Ovary (tissue), 9 donors: ENCODE data around the gene ZBTB7B. TPM values are rescaled to one million over a fixed set of nuclear protein-coding genes. Genes with fewer than 3 reads are reported as not detected.

Experiments used
- DNase-seq, 5 donors: peaks; one replicate each; pipeline ENCODE4 v3.0.0-alpha.2; 2019 to 2020
- H3K27ac ChIP-seq, 2 donors: fragments of 200-600 bp; one replicate each; pipeline versions ENCODE4 v1.5.1 to v1.8.0; 2019 to 2022
- H3K27me3 ChIP-seq: fragments of 200-600 bp; one replicate; pipeline ENCODE4 v1.8.0; 2022
- H3K36me3 ChIP-seq: fragments of 200-600 bp; sonication (generic); one replicate; pipeline ENCODE4 v1.5.1; 2019
- H3K4me1 ChIP-seq: one replicate; pipeline ENCODE4 v1.8.1; 2013; ENCODE audit warnings: mild to moderate bottlenecking, moderate library complexity; ENCODE audit not compliant: insufficient read depth
- H3K4me3 ChIP-seq: fragments of 200-600 bp; sonication (generic); one replicate; pipeline ENCODE4 v1.5.1; 2017
- H3K9me3 ChIP-seq, 2 donors: fragments of 200-600 bp in 1 of 2; sonication (generic) in 1 of 2; one replicate each; pipeline versions ENCODE4 v1.5.1 to v1.8.1; 2013 to 2019; ENCODE audit warnings: mild to moderate bottlenecking in 1 of 2, moderate library complexity in 1 of 2
- EP300 ChIP-seq: sonication (generic); formaldehyde crosslinking; IDR thresholded peaks from one replicate; pipeline ENCODE4 v1.6.1; 2017; ENCODE audit warnings: antibody characterized with exemption
- POLR2A ChIP-seq: fragments of 450-650 bp; IDR thresholded peaks from one replicate; pipeline ENCODE4 v1.6.1; 2017; ENCODE audit warnings: antibody characterized with exemption, mild to moderate bottlenecking, moderate library complexity
- WGBS, 3 donors: extraction: QIAGEN DNeasy Blood & Tissue Kit in 1 of 3; methylation state at CpG; one replicate each; pipeline versions ENCODE4 v1.1.5 to v1.1.7; 2013 to 2017; 5-methylcytosine and 5-hydroxymethylcytosine counted together
- intact Hi-C, 4 donors: fragments of 100-400 bp; cut with DNase I; formaldehyde crosslinking; loops; one replicate each; pipeline versions ENCODE4 v1.11.0 to v1.15.1; 2022 to 2023
- polyA plus RNA-seq, 2 donors: library from polyadenylated mRNA; stranded (reverse); fragments of 200-250 nt in 1 of 2; fragments of 350-450 nt in 1 of 2; fragmentation: Illumina TruSeq in 1 of 2; extraction: RNeasy Lipid Tissue Mini Kit (QIAGEN cat#74804) in 1 of 2; gene quantifications; one replicate each; pipeline ENCODE4 v1.2.3, GENCODE V29; 2013 to 2014
- total RNA-seq, 7 donors: library from RNA; depleted of rRNA in 2 of 7; stranded (reverse); fragments of >200 nt in 2 of 7; fragmentation: NEBNext Ultra II Directional in 3 of 7; extraction: Animal tissue kit (Norgen Biotek cat#: 25700) in 3 of 7; gene quantifications; one replicate each; pipeline versions ENCODE4 v1.1.0 to v1.2.4, GENCODE V29; 2016 to 2023
- TF ChIP-seq, protein P1 (sequence below), 3 donors: fragments of 450-650 bp in 2 of 3; fragments of 200-600 bp in 1 of 3; IDR thresholded peaks; one replicate each; pipeline versions ENCODE4 v1.5.1 to v1.8.0; 2016 to 2022; ENCODE audit warnings: antibody characterized with exemption in 3 of 3, mild to moderate bottlenecking in 1 of 3
- donor health status: DM: no; HTN: no; CAD: no; lungs with moderate emphysema.
- donor health status: DM: no; HTN: no; CAD: no.
- donor health status: Bipolar disorder and iron deficiency.
- donor health status: DM: yes; HTN: yes; CAD: no.
- donor health status: DM: no; HTN: no; CAD: no.
- donor health status: DM: yes; HTN: yes; CAD: no.

Gene ZBTB7B
- total and polyA plus RNA-seq, 9 donors = 3.6 to 45.5 (median 28.9) TPM

DNA sequence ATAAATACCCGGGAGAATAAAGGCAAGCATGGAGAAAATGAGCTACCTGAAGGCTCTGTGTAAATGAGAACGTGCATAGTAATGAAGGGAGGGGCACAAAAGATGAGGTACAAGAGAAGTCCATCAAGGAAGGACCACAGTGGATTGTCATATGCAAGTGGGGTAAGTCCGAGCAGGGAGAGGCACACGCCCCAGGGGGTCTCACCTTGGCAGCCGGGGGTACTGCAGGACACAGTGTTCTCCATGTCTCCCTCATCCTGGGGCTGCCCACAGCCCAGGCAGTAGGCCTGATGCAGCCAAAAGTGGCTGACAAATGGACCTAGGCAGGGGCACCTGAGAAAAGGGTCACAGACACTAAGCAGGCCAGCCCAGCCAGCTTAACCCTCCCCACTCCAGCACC is 21.0 kb downstream of the ZBTB7B start:
- H3K27me3 ChIP-seq = no peaks in the 10 kb centered on the region
- no peaks in the 10 kb centered on the region for H3K9me3 ChIP-seq
- WGBS, 3 donors = 73 to 84% (median 78%) methylated on average over 5 of the region's 5 CpGs
- H3K4me3 ChIP-seq = no peak overlapping the region
- TF ChIP-seq EP300 (no peak), POLR2A (no peak)
- TF ChIP-seq, protein P1, sequence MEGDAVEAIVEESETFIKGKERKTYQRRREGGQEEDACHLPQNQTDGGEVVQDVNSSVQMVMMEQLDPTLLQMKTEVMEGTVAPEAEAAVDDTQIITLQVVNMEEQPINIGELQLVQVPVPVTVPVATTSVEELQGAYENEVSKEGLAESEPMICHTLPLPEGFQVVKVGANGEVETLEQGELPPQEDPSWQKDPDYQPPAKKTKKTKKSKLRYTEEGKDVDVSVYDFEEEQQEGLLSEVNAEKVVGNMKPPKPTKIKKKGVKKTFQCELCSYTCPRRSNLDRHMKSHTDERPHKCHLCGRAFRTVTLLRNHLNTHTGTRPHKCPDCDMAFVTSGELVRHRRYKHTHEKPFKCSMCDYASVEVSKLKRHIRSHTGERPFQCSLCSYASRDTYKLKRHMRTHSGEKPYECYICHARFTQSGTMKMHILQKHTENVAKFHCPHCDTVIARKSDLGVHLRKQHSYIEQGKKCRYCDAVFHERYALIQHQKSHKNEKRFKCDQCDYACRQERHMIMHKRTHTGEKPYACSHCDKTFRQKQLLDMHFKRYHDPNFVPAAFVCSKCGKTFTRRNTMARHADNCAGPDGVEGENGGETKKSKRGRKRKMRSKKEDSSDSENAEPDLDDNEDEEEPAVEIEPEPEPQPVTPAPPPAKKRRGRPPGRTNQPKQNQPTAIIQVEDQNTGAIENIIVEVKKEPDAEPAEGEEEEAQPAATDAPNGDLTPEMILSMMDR (IDR thresholded peaks at IDR 0.05) = no peak
- intact Hi-C loops = no loop called here
- H3K4me1 ChIP-seq = no peaks in the 10 kb centered on the region
- H3K27ac ChIP-seq = no peak overlapping the region
- H3K36me3 ChIP-seq = no peaks in the 10 kb centered on the region
- DNase-seq = no peak

DNA sequence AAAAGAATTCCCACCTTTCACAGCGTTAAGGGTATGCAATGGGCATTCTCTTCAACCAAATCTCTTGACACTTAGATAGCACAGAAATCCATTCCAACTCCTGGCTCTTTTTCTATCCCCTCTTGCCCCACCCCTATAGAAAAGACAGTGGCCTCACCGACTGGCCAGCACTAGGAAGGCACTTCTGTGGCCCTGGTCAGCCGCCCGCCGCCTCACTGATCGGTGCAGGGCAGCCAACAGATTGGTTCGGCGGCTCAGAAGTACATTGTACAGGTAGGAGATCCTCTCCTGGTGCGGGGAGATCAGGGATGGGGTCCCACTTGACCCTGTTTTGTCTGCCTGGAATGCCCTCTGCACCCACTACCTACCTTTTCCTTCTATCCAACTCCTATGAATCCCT is 21.7 kb downstream of the ZBTB7B start:
- no peaks in the 10 kb centered on the region for H3K27me3 ChIP-seq
- no peaks in the 10 kb centered on the region for H3K36me3 ChIP-seq
- intact Hi-C loops = no loop called here
- DNase-seq = no peak
- TF ChIP-seq, protein P1 (IDR thresholded peaks at IDR 0.05) = no peak
- TF ChIP-seq POLR2A (no peak), EP300 (no peak)
- 86 to 92% (median 87%) methylated on average over 9 of the region's 9 CpGs for WGBS, 3 donors
- no peaks in the 10 kb centered on the region for H3K4me1 ChIP-seq
- no peak overlapping the region for H3K4me3 ChIP-seq
- H3K27ac ChIP-seq = no peak overlapping the region
- H3K9me3 ChIP-seq = no peaks in the 10 kb centered on the region

DNA sequence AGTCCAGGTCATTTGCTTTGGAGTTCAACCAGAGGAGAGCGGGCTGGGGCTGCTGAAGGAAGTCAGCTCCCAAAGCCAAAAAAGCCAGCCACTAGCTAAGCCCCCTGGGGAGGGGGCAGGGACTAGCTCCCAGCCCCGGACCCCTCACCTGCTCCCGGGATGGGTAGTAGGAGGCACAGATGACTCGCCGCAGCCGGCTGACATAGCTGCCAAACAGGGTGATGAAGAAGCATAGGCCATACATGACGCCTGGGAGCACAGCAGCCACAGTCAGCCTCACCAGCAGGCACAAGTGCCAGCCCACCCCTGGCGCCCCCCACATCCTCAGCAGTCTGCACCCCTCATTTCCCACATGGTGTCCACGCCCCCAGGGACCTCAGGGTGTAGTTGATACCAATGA is 23.6 kb downstream of the ZBTB7B start:
- Histone ChIP-seq H3K27ac (no peak overlapping the region), H3K4me1 (no peaks in the 10 kb centered on the region), H3K4me3 (no peak overlapping the region), H3K27me3 (no peaks in the 10 kb centered on the region), H3K9me3 (no peaks in the 10 kb centered on the region), H3K36me3 (no peaks in the 10 kb centered on the region)
- no peak for DNase-seq
- 54 to 62% (median 55%) methylated on average over 9 of the region's 9 CpGs for WGBS, 3 donors
- intact Hi-C loops = no loop called here
- TF ChIP-seq POLR2A = no peak
- TF ChIP-seq, protein P1 (IDR thresholded peaks at IDR 0.05) = no peak
- no peak for TF ChIP-seq EP300

DNA sequence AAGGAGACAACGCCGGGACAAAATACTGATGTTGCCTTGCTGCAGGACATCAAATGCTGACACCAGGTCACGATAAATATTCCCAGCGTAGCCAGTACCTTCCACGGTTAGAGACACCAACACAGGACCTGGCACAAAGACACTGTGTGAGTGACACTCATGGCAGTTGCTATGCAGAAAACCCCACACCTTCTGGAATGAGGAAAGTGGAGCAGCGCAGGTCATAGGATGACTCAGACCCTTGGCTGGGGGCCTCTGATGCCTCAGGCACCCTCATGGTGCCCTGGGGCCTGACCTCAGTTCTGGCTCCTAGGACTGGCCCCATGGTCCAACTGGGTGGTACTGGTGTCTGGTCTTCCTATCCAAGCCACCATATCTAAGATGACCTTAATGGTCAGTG is 24.0 kb downstream of the ZBTB7B start:
- intact Hi-C loops = no loop called here
- TF ChIP-seq, protein P1 (IDR thresholded peaks at IDR 0.05) = no peak
- TF ChIP-seq EP300 (no peak), POLR2A (no peak)
- Histone ChIP-seq H3K4me1 (no peaks in the 10 kb centered on the region), H3K9me3 (no peaks in the 10 kb centered on the region), H3K36me3 (no peaks in the 10 kb centered on the region), H3K27me3 (no peaks in the 10 kb centered on the region), H3K27ac (no peak overlapping the region), H3K4me3 (no peak overlapping the region)
- no peak for DNase-seq
- 82 to 92% (median 89%) methylated on average over 6 of the region's 6 CpGs for WGBS, 3 donors
